Inflammatory macrophage (primary cell): ENCODE results near the gene MED27.

Experiments
- DNase-seq, 2 donors: peaks; one replicate each; pipeline ENCODE4 v3.0.0-alpha.2; 2020 to 2022

MED27 gene

DNA sequence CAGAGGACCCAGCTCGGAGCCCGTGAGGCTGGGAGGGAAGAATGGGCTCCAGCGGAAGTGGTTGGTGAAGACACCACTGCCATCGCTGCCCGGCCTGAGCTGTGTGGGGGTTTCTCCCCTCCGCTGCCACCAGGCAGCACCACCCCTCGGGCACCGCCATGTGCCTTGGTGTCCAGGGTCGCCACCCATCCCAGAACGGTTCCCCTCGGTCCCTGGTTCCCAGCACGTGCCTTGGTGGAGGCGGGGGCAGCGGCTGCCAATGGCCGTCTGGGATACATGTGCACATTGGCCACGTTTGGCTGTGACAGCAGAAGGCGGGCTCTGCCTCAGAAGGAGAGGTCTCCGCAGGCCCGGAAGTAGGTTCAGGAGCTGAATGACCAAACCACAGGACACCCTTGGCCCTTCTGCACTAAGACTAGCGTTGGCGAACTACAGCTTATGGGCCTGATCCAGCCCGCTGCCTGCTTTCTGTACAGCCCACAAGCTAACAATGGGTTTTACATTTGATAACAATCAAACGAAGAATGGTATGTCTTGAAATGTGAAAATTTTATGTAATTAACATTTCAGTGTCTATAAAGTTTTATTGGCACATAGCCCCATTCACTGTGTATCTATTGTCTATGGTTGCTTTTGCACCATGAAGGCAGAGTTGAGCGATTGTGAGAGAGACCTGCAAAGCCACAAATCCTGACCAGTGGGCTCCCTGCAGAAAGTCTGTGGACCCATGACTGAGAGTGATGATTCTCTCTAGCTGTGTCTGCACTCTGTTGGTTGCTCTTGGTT, 248.1 kb downstream of the MED27 start:
- no peak for DNase-seq

DNA sequence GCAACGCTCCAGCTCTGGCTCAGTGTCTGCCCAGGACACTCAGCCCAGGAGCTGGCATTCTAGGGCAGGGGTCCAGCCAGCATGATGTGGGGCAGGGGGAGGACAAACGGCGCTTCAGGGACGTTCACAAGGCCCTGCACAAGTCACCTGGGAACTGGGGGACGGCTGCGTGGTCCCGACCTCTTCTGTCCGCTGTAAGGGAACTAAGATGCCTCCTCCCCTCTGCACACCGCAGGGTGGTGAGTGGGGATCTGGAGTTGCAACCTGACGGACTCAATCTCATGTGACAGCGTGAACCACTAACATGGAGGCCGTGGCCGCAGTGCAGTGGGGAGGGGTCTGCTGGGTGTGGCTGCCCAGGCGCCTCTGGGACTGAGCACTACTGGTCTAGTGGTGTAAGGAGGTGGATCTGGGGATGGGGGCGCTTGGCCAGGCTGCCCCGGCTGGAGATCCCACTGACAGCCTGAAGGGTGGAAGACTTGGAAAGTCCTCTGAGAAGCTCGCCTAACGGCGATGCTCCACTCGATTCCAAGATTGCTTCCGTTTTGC, 251.8 kb downstream of the MED27 start:
- DNase-seq: no peak

DNA sequence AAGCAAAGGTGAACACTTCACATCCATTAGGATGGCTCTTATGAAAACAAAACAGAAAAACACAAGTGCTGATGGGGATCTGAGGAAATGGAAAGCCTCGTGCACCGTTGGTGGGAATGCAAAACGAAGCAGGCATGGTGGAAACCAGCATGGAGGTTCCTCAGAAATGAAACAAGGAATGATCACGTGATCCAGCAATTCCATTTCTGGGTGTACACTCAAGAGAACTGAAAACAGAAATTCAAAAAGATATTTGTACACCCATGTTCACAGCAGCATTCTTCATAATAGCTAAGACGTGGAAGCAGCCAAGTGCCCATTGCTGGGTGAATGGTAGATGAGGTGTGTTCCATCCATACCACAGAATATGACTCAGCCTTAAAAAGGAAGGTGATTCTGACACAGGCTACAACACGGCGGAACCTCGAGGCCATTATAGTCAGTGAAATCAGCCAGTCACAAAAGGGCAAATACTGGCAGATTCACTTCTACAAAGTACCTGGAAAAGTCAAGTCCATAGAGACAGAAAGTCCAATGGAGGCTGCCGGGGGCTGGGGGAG, 252.6 kb downstream of the MED27 start:
- DNase-seq: no peak

DNA sequence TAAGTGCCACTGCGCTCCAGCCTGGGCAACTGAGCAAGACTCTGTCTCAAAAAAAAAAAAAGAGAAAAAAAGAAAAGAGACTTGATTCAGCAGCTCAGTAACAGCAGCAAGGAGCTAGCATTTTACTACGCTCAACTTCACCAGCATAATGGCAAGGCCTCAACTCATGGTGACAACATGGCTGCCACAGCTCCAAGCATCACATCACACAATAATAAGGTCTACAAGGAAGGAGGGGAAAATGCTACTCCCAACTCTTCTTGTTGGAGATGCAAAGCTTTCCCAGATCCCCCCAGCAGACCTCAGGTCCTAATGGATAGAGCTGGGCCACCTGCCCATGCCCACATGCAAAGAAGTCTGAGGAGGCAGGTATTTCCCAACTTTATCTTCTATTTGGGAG, 253.6 kb downstream of the MED27 start:
- no peak for DNase-seq

DNA sequence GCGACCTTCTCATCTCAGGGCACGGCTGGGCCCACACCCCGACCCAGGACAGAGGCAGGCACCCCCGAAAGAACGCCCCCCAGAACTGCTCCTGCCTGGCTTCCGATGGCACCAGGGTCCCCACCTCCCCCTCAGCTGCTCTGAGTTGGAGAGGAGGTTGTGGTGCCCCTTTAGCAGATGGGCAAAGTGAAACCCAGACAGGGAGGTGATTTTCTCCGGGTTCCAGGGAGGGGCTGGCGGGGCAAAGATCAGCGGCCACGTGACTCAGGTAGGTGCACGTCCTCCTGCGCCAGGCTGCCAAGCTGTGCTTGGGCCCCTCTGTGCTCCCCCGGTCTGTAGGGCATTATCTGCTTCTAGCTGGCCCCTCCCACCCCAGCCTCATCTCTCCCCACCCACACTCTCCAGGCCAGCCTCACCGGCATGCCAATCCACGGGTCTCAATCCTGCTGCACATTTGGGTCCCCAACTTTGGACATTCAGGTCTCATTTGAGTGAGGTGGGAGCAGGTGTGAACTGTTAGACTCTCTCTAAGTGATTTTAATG, 254.6 kb downstream of the MED27 start:
- DNase-seq: no peak

DNA sequence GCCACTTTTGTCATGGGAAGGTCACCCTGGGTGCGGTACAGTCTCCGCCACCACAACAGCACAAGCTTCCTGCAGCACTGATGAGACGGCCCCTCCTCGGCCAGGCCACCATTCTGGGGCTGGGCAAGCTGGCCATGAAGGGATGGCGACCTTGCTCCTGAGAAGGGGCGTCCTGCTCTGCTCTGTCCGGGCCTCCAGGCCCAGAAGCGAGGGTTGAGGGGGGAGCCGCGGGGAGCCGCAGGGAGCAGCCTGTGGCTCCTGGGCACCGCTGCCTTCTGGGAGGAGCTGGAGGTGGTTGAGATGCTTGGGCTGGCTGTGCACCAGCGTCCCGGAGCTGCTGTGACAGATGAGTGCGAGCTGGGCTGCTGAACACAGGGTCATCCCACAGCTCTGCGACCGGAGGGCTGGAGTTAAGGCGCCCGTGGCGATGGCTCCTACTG, 255.5 kb downstream of the MED27 start:
- no peak for DNase-seq

DNA sequence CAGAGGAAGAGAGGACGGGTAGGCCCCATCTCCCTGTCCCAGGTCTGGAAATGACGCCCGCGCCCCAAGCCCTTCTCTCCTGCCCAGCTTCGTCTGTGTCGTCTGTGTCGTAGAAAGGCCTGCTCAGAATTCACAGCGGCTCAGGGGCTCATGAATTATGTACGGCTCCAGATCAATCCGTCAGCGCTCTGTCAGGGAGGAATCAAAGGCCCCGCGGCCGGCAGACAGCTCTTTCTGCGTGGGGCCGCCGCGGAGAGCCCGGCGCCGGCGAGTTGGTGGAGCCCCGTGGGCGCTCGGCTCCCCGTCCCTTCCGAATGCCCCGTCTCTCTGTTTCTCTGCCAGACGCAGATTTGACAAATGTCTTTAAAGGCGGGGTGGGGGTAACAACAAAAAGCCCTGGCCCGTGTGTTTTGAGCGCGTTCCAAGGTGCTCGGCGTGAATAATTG, 255.9 kb downstream of the MED27 start:
- DNase-seq: no peak

DNA sequence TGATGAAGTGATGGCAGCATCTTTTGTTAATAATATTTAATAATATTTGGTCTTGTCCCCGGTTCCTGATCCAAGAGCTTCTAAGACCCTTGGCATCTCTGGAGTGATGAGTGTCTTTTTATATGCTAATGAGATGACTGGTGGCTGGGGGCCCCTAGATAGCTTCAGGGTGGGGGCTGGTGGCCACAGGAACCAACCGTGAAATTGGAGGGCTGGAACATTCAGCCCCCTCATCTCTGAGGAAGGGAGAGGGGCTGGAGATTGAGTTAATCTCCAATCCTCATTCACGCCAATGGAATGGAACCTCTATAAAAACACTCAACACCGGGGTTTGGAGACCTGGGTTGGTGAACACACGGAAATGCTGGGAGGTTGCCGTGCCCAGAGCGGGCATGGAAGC, 261.6 kb downstream of the MED27 start:
- DNase-seq: no peak

DNA sequence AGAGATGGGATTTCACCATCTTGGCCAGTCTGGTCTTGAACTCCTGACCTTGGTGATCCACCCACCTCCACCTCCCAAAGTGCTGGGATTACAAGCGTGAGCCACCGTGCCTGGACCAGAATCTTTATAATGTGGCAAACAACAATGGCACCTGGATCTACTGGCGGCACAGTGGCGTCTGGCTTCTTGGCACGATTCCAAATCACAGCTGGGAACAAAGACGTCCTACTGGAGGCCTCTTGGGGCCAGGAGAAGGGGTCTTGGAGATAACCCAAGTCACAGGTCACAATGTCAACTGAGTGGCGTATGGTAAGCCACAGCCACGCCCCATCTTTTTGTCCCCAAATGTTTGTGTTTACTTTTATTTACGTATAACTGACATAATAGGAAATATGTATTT, 262.0 kb downstream of the MED27 start:
- DNase-seq: no peak

DNA sequence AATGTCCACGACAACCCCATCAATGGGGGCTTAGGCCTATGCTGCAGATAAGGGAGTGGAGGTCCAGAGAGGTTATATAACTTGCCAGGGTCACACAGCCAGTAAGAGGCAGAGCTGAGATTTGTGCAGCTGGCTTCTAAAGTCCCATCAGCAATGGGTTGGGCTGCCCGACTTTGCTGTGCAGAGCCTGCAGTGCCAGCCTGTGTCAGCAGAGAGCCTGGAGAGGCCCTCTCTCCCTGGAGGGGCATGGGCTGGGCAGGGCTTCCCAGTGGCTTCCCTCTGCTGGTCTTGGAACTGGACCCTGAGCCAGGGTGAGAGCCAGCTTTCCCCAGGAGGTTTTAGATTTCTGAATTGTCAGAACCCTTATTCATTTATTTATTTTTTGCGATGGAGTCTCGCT, 262.6 kb downstream of the MED27 start:
- DNase-seq: no peak

DNA sequence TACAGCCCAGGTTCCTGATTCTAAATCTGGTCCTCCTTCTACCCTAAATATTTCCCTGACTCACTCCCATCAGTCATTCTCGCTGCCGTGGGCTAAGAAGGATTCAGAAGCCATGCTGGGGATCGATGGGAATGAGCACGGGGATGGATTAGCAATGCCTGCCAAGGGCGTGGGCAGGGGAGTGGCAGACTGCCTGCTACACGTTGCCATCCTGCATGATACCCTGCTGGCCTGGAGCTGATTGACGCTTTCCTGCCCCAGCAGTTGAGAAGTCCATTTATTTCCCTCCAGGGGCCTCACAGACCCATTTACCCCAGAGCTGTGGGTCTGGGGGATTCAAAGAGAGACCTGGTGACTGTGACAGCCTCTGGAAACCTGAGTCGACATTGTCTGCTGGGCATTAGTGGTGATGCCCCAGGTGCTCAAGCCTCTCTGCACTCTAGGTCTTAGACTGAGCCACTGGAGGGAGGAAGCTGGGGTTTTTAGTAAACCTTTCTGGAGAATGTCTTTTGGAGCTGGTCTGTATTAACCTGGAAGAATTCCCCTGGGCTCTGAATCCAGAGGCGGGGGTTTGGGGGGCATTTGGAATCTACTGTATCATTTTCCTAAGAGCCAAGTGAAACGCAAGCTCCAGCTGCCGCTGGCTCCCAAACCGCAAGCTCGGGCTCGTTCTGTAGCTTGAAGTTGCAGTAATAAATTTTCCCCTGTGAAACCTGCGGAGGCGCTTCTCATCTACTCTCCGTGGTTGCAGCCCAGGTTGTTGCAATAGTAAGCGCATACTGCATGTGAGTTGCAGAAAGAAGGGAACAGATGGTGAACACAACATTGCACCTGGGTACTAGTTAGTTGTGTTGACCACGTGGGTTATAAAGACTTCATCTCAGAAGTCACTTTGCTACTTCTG, 263.4 kb downstream of the MED27 start:
- no peak for DNase-seq

DNA sequence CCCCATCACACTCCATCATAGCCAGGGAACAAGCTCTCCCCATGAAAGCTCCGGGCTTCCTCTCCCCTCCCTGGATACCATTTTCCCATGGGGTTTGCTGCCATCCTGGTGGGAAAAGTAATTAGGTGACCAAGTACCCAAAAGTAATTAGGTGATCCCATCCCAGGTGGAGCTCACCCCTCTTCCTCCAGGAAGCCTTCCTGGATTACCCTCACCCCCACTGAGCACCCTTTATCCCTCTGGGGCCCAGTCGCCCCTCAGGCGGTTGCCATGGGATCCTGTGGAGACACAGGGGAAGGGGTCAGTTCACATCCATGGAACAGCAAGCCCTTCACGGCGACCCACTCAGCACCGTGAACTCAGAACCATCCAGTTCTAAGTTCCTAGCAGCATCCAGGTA, 265.0 kb downstream of the MED27 start:
- DNase-seq: no peak

DNA sequence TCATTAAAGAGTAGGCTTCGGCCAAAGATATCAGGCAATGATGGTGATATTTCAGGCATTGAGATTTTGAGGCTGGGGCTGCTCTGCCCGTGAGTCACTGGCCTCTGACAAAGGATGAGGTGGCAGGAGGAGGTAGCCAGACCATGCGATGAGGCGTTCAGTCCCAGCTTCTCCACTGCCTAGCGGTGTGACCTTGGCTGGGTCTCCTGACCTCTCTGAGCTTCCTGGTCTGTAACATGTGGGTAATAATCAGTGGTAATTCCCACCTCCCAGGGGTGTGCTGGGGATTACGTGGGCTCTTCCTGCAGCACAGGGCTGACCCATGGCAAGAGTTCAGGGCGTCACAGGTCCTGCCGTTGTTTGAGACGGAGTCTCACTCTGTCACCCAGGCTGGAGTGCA, 266.6 kb downstream of the MED27 start:
- no peak for DNase-seq

DNA sequence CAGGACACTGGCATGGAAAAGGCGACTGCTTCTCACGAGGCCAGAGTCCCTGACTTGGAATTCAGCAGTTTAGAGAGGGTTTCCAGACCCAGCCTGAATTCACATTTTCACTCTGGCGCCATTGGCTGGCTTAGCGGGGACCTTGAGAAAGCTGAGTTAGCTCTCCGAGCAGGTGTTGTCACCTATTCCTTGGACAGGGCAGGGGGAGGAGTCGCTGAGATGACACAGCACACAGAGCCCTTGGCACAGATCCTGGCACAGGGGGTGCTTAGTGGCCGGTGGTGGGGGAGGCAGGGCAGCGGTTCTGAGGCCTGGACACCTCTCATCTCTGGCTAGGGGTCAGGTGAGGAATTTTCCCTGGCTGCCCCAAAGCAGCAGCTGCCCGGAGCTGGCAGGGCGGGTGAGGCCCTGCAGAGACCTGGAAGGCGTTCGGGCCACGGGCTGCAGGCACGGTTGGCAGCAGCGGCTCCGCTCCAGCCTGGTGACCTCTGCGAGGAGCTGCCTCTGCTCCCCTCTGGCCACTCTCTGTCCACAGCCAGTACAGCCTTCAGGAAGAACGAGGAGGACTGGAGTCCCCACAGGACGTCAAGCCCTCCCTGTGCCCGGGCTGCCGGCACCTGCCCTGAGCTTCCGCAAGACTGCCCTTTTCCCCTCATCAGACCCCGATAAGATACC, 267.4 kb downstream of the MED27 start:
- no peak for DNase-seq

DNA sequence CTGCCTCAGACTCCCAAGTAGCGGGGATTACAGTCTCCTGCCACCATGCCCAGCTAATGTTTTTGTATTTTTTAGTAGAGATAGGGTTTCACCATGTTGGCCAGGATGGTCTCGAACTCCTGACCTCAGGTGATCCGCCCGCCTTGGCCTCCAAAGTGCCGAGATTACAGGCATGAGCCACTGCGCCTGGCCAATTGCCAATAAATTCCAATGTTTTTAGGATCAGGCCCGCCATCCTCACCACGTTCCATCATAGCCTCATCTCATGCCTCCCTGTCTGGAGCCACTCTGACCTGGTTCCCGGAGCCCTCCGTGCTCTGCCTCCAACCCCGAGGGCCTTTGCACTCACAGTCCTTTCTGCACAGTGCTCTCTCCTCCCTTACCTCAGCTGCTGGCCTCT, 268.3 kb downstream of the MED27 start:
- no peak for DNase-seq

DNA sequence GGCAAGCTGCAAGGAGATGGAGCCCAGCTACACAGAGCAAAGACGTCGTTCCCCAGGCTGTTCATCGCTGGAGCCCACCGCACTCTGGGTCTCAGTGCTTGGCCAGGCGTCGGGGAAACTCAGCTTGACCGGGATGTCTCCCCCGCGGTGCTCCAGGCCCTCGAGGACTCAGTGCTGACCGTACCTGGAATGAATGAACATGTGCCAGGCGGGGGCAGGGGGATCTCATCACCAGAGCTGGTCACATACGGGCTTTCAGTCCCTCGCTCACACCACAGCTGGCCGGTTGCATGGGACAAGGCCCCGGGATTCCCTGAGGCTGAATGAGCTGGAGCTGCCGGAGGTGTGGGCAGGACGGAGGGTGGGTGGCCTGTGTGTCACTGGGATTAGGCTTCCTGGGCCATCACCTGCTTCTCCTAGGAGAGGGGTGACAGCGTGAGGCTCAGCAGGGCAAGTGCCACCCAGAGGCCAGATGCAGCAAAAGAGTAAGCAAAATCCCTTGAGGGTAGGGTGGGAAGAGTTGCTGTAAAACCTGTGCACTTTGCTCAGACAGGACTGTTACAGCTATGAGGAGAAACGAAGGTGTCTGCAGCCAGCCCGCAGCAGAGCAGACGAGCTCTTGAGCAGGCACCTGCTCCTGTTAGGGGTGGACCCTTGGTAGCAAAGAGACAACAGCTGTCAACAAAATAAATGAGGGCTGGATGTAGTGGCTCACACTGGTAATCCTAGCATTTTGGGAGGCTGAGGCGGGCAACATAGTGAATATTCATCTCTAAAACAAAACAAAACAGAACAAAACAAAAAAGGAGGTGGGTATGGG, 269.1 kb downstream of the MED27 start:
- DNase-seq: no peak
